Neural progenitor cell (in vitro differentiated cells): ENCODE data around the gene ATG13.

ENCODE experiments used
- CTCF ChIP-seq: fragments of 200-600 bp; sonication (generic); IDR thresholded peaks from 2 replicates; pipeline ENCODE4 v1.5.1; 2017; ENCODE audit warnings: antibody characterized with exemption, mild to moderate bottlenecking
- EZH2 ChIP-seq: fragments of 200-600 bp; sonication (generic); IDR thresholded peaks from 2 replicates; pipeline ENCODE4 v1.6.1; 2017; ENCODE audit warnings: antibody characterized with exemption, mild to moderate bottlenecking, moderate library complexity
- EZH2phosphoT487 ChIP-seq: fragments of 200-600 bp; sonication (generic); IDR thresholded peaks from 2 replicates; pipeline ENCODE4 v1.6.1; 2017; ENCODE audit warnings: antibody characterized with exemption

- TF ChIP-seq CTCF = no peak
- TF ChIP-seq EZH2phosphoT487 = no peak
- TF ChIP-seq EZH2 = no peak
These were observed 63.5 kb downstream of the ATG13 start for GRCh38 chr11:46680815-46681214.
